Fibroblast of lung (primary cell): ENCODE measurements around the gene SVIP.

Experiments
- CTCF ChIP-seq, 2 donors: IDR thresholded peaks in 1 of 2; conservative IDR thresholded peaks in 1 of 2; 1 replicate in 1 of 2; 2 replicates in 1 of 2; pipeline ENCODE4 v1.5.1; 2011 to 2012; ENCODE audit warnings: low read length in 2 of 2, control low read depth in 1 of 2, inconsistent platforms in 1 of 2, low read depth in 1 of 2, mild to moderate bottlenecking in 1 of 2
- EZH2 ChIP-seq: IDR thresholded peaks from 2 replicates; pipeline ENCODE4 v1.5.1; 2012; ENCODE audit warnings: low read length, control low read depth, mild to moderate bottlenecking; ENCODE audit errors: missing control alignments

GRCh38 chr11:22808571-22809197 lies 20.9 kb downstream of the SVIP start:
- TF ChIP-seq CTCF (conservative IDR thresholded peaks at IDR 0.05 in 1 of 2, IDR thresholded peaks at IDR 0.05 in 1 of 2; ENCODE audit: low read depth in 1 of 2, low read length in 2 of 2): no peak
- TF ChIP-seq EZH2: no peak
